ELF-1 (cell line): ENCODE results near the gene NPW.

Experiments used
- DNase-seq: peaks from one replicate; pipeline ENCODE4 v3.0.0-alpha.2; 2016; ENCODE audit warnings: low read depth, low spot score

The NPW gene

DNA sequence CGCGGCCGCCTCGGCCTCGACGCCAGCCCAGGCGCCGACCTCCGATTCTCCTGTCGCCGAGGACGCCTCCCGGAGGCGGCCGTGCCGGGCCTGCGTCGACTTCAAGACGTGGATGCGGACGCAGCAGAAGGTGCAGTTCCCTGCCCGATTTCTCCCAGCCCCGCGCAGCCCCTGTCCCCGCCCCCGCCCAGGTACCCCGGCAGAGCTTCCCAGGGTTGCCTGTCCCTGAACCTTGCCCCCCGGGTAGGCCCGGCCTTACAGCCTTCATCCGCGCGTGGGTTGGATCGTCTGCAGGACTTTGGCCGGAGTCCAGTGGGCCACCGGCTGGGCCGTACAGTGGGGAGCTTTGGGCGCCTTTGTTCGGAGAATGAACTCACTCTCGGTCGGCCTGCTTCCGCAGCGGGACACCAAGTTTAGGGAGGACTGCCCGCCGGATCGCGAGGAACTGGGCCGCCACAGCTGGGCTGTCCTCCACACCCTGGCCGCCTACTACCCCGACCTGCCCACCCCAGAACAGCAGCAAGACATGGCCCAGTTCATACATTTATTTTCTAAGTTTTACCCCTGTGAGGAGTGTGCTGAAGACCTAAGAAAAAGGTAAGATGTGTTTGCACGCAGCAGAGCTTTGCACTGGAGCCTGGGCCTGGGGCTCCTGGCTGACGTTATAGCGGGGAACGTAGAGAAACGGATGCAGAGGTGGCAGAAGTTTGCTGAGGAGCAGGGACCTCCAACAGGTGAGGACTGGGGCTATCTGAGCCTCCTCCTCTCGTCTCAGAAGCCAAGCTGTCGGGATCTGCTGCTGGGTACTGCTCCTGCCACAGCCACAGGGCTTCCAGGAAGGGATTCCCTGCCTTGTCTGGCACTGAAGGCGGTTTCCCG lies 35.0 kb upstream of the NPW start:
- peak; percentile 52 for DNase-seq

DNA sequence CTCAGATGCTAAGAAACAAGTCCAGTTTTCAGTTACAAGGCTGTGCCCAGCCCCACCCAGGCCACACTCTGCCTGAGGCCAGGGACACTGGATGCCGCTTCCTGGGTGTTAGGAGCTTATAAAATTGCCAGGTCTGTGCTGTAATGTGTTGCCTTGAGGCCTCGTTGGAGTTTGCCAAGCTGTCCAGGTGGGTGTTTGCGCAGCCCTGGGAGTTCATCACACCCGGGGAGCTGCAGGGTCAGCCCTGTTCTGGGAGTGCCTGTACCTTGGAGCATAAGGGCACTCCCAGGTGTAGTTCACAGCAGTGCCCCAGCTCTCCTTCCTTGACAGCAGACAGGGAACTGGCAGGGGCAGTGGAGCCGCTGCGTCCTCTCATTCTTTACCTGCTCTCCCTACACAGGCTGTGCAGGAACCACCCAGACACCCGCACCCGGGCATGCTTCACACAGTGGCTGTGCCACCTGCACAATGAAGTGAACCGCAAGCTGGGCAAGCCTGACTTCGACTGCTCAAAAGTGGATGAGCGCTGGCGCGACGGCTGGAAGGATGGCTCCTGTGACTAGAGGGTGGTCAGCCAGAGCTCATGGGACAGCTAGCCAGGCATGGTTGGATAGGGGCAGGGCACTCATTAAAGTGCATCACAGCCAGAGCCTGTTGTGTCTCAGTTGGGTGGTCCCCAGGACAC lies 34.0 kb upstream of the NPW start:
- DNase-seq, result no peak

DNA sequence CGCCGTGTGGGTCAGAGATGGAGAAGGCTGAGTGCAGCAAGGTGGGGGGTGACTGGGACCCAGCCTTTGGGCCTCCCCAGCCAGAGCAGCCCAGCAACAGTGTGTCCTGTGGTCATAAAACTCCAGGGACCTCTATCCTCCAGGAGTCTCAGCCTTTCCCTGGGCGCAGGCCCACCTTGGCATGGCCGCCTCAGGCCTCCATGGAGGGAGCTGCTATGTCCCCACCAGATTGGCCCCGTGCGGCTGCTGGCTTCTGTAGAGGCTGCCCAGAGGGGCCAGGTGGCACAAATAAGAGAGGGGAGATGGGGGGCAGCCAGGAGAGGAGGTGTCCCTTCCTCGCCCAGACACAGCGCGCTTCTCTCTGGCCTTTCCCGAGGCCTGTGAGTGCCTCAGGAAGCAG lies 32.4 kb upstream of the NPW start:
- DNase-seq, result no peak

DNA sequence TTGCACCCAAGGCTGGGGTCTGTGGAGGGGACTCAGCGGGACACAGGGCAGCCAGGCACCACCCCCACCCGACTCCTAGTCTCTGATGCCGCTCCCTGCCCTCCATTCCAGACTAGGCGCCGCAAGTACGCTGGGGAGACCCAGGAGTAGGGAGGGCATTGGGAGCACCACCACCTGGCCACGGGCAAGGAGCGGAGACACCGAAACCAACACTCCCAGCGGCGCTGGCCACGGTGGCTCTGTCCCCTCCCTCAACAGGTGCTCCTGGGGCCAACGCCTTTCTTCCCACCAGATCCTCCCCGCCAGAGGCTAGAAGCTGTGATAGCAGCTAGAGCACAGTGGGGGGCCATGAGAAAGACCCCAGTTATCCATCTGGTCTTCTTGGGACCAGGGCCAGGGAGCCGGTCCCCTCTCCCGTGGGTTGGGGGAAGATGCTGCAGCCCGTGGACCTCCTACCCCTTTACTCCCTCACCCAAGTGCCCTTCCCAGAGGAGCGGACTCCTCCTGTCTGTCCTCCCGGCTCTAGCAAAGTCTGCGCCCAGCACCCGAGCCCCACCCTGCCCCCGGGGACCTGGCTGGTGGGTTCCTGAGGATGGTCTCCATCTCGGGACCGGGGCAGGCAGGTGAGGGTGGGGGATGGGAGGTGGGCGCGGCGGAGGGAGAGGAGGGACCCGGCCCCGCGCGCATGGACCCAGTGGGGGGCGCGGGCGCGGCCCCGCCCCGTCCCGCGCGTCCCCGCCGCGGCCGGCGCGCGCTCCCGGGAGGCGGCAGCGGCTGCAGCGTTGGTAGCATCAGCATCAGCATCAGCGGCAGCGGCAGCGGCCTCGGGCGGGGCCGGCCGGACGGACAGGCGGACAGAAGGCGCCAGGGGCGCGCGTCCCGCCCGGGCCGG lies 30.1 kb upstream of the NPW start, which contains the start of gene SYNGR3:
SYNGR3 (plus strand) TSS at position 762 of the 892 bp plus-strand sequence. CDS start 133 bp downstream, outside the sequence.
- no peak for DNase-seq

DNA sequence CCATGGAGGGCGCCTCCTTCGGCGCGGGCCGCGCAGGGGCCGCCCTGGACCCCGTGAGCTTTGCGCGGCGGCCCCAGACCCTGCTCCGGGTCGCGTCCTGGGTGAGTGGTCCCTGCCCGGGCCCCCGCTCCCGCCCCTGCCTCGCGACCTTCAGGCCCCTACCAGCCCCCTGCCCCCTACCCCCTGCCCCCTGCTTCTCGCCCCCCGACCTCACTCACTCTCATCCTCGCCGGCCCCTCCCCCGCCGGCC lies 29.6 kb upstream of the NPW start:
- no peak for DNase-seq

DNA sequence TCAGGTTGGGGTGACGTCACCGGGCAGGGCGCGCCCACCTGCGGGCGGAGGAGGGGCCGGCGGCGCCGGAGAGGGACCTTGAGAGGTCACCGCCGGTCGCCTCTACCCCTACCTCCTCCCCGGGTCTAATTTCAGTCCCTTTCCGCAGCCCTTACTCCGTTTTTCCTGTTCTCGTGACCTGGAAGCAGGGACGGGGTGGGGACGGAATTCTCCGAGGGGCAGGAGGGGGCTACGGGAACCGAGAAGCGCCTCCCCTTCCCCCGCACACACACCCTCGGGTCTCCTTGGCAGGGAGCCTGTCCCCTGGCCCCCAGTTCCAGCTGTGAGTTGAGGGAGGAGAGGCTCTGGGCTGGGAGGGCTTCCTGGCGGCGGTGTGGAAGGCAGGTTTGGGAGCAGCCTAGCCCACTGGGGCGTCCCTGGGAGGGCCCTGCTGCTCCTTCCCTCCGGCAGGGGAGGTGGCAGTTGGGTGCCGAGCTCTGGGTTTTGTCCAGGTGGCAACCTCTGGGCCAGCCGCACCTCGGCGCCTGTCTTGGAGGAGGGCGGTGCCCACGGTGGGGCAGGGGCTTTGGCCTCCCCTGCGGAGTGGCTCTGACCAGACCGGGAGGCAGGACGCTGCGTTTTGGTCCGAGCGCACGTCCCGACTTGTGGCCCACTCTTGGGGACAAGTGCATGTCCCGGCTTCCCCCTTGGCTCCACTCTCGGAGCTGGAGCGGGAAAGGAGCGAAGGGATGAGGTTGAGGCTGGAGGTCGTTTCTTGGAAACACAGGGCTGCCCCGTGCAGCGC lies 29.0 kb upstream of the NPW start:
- DNase-seq, result peak; percentile 69

DNA sequence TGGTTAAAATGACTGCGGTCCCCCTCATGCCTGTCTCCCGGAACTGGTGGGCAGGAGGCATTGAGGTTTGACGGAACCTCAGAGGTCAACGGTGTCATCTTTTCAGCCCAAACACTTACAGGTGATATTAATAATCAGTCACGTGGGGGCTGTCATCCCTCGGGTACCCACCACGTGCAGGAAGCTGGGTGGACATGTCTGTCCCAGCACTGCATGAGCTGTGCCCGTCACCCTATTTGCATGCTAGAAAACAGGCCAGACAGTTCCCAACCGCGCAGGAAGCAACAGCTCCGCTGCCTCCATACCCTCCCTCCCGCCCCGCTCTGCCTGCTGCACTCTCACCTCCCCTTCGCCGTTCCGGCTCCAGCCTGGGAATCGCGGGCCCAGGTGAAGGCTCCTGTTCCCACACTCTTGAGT lies 28.4 kb upstream of the NPW start:
- DNase-seq, result no peak

DNA sequence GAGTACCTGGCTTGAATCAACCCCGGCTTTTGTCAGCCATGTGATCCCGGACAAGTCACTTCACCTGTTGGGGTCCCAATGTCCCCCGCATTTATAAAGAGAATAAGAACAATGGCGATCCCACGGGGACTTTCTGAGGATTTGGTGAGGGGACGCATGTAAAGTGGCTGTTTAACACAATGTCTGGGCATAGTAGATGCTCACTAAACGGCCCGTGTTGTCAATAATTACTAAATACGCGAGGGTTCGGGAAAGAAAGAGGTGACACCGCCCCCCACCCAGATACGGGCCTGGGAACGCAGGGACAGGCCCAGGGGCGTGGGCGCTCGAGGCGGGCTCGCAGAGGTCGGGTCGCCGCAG lies 28.0 kb upstream of the NPW start:
- no peak for DNase-seq

DNA sequence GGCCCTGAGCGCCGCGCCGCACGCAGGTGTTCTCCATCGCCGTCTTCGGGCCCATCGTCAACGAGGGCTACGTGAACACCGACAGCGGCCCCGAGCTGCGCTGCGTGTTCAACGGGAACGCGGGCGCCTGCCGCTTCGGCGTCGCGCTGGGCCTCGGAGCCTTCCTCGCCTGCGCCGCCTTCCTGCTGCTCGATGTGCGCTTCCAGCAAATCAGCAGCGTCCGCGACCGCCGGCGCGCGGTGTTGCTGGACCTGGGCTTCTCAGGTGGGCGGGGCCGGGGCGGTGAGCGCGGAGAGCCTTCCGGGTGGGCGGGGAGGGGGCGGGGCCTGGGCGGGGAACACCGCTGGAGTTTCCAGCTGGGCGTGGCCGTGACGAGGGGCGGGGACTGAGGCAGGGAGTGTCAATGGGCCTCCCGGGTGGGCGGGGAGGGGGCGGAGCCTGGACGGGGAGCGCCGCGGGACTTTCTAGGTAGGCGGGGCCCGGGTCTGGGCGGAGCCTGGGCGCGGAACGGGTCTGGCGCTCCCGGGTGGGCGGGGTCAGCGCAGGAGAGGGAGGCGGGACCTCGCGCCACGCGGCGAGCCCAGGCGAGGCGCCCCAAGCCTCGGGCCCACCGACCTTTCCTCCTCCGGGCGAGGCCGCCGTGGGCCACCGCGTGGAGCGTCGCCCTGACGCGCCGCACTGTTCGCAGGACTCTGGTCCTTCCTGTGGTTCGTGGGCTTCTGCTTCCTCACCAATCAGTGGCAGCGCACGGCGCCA lies 27.5 kb upstream of the NPW start:
- peak; percentile 89 for DNase-seq

DNA sequence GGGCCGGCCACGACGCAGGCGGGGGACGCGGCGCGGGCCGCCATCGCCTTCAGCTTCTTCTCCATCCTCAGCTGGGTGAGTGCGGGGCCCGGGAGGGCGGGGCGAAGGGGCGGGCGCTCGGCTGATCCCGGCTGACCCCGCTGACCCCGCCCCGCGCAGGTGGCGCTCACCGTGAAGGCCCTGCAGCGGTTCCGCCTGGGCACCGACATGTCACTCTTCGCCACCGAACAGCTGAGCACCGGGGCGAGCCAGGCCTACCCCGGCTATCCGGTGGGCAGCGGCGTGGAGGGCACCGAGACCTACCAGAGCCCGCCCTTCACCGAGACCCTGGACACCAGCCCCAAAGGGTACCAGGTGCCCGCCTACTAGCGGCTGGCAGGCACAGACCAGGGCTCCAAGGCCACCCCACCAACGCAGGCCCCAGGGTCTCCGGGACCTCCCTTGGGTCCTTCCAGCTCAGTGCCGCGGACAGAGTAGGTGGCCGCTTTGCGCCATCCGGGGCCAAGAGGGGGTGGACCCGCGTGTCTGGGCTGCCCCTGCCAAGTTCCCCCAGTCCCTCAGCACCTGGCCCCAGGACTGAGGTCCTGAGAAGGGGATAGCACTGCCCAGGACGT lies 26.8 kb upstream of the NPW start:
- no peak for DNase-seq

DNA sequence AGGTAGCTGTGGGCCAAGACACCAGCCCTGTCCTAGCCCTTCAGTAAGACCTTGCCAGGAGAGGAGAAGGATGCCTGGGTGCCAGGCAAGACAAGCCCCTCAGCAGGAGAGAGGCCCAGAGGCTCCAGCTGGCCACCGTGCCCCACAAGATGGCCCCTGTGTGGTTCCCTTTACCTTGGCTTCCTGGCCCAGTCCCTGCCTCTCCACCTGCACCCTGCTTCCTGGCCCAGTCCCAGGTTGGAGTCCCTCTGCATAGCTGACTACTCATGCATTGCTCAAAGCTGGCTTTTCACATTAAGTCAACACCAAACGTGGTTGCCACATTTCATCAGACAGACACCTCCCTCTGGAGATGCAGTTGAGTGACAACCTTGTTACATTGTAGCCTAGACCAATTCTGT lies 25.9 kb upstream of the NPW start:
- no peak for DNase-seq

DNA sequence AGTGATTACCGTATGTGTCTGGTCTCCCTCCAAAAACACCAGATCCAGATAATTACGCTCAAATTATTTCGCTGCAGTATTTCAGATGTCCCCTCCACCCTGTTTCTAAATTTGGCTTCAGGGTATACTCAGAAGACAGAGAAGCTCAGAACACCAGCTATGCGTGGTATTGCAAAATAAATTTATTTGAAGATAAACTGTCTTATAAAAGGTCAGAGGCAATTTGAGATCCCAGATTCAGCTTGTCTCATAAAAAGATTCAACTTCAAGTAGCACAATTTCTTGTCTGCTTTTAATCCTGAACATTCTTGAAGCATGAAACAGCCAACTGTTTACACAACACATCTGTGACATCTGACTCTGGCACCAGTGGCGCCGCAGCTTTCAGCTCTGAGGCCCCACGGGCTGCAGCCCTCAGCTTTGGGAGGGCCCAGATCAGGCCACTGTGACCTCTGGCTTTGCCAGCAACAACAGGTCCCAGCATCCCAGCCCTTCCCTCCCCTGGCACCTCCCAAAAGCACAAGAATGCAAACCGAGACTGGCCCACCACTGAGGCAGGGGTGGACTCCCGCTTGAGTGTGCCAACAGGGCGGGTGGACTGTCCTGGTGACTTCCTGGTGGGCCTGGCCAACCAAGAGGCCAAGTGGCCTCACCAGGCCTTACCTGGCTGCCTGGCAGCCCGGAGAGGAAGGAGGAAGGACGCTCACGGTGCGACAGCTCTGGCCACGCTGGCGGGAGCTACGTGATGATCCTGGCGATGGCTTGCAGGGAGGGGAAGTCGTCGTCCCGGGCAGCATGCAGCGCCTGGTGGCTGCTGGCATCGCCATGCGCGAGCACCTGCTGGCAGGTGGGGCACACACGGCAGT lies 21.9 kb upstream of the NPW start:
- DNase-seq, result no peak

DNA sequence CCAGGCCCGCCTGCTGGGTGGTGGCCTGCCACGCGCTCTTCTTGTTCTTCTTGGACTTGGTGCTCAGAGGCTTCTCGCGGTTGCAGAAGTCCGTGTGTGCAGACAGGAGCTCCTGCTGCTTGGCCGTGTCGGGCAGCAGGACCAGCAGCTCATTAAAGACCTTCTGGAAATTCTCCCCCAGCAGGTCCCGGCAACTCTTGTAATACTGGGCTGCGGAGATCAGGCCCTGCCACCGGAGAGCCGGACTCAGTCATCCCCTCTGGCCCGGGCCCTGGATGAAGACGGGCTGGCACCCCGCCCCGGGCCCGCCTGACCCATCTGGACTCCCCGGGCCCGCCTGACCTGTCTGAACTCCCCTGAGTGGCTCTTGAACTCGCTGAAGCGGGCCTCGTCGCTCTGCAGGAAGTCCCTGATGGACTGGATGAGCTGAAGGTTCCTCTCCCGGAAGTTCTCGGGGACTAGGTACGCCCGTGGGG lies 21.2 kb upstream of the NPW start:
- no peak for DNase-seq

DNA sequence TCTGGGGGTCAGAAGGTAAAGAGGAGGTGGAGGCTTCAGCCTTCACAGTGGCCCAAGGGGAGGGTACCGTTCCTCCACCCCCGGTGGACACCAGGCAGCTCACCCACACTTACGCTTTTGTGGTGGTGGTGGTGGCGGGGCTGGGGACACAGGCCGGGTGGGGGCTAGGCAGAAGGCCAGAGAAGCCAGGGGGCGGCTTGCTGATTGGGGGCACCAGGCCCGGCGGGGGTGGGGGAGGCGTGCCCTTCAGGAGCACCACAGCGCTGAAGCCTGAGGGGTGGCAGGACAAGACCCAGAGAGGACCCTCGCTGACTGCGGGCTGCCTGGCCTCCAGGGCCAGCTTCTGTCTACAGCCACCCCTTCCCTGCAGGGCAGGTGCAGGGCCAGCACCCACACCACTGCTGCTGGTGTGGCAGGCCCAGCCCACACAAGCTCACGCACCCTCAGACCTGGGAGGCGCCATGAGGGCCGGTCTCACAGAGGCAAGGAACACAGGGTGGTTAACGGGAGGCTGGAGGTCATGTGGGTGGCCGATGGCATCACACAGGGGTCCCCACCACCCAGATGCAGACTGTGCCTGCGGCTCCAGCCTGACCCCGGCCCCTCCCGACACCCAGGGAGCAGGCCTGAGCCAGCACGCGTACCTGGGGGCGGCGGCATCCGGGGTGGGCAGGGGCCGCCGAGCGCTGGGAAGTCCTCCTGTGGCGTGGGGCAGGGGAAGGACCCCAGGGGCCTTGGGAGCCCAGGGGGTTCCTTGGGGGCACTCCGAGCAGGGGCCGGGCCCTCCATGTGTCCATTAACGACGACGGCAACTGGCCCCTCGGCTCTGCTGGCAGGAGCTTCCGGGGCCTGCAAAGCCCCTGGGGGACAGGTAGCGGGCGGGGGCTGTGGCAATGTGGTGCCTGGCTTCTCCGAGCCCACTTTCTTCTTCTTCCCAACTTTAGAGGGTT lies 20.5 kb upstream of the NPW start:
- no peak for DNase-seq

DNA sequence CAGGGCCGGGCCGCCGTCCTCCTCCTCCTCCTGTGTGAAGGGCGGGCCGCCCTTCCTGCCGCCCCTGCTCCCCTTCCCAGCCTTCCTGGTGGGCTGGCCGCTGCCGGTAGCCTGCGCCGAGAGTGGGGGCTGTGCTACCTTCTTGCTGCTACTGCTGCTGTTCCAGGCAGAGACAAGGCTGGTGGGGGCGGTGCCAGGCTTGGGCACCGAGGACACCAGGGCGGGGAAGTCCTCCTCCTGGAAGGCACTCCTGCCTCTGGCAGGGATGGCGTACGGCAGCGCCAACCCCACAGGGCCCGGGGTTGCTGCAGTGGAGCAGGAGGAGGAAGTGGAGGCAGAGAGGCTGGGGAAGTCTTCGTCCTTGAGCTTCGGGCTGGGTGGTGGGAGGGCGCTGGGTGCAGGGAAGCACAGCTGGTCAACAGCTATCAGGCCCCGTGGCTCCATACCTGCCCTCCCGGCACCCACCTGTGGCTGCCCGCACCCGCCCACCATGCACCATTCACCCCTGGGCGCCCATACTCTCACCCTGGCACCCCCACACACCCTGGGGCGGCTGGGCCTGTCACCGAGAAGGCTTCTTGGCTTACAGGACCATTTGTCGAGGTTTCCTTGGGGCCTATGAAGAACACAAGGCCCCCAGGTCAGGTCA lies 19.6 kb upstream of the NPW start:
- no peak for DNase-seq

DNA sequence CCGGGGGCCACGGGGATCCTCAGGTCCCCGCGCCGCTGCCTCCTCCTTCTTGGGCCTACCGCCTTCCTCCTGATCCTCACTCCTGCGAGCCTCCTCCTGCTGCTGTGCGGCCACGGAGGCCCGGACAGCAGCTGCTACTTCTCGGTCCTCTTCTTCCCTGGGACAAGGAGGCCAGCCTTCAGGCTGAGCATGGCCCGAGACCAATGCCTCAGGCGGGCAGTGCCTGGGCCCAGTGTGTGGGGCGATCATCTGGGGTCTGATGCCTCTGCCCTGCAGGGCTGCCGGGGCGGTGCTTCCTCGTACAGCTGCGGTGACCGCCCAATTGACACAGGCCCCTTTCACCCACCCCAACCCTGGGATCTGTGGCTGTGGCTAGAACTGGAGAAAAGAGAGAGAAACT lies 18.6 kb upstream of the NPW start:
- no peak for DNase-seq

DNA sequence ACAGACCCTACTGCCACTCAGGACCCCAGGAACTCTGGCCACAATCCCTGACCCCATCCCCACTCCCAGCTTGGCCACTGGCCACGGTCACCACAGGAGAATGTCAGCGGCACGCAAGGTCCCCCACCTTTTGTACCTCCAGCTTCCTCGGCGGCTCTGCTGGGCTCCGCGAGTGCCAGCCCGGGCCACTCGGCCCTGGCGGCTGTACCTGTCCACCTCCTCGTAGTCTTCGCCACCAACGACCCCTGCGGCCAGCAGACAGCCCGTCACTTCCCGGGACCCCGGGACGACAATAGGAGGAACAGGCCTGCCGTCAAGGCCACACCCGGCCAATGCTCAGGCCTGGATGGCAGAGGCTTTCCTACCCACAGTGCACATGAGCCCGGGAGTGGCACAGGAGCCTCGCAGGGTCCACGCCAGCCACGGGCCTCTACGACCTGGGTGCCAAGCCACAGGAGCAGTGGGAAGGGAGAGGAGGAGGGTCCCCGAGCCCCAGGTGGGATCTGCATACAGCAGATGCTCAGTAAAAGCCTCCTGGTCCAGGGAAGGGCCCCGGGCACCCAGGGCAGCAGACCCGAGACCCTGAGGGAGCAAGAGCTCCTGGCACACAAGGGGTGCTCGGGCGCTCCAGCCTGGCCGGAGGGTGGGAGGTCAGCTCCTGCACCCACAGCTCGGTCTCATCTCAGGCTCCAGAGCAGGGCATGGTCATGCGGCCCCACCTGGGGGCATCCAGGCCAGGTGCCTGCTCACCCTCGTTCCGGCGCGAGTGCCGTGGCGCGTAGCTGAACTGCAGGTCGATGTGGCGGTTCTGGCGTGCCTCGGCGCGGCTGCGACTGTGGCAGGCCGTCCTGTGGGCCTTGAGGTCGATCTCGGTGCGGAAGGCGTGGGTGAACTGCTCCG lies 17.9 kb upstream of the NPW start:
- no peak for DNase-seq
